K562 (cell line): ENCODE measurements around the gene CREB3L4. TPM values are rescaled to one million over a fixed set of nuclear protein-coding genes. Genes with fewer than 3 reads are reported as not detected.

ENCODE experiments used
- ARID2 ChIP-seq: fragments of 450-650 bp; IDR thresholded peaks from 2 replicates; pipeline ENCODE4 v1.6.1; 2017; ENCODE audit warnings: antibody characterized with exemption, mild to moderate bottlenecking
- CHD1 ChIP-seq: fragments of 200-600 bp; sonication (generic); IDR thresholded peaks from one replicate; pipeline ENCODE4 v1.6.1; 2012; ENCODE audit warnings: mild to moderate bottlenecking, moderate library complexity, low read length, inconsistent platforms
- CREM ChIP-seq: IDR thresholded peaks from 2 replicates; pipeline ENCODE4 v1.6.1; 2014; ENCODE audit warnings: antibody characterized with exemption, low read depth
- IRF2 ChIP-seq: sonication (generic); formaldehyde crosslinking; IDR thresholded peaks from 2 replicates; pipeline ENCODE4 v1.8.1; 2022; ENCODE audit warnings: mild to moderate bottlenecking, missing genetic modification reagents
- JUNB ChIP-seq: fragments of 450-650 bp; formaldehyde crosslinking; conservative IDR thresholded peaks from 2 replicates; pipeline ENCODE4 v1.4.0; 2020; ENCODE audit warnings: mild to moderate bottlenecking
- KLF1 ChIP-seq: fragments of 450-650 bp; IDR thresholded peaks from 2 replicates; pipeline ENCODE4 v1.6.1; 2016; ENCODE audit warnings: missing genetic modification characterization, missing compliant biosample characterization
- RBBP5 ChIP-seq: fragments of 200-600 bp; sonication (generic); IDR thresholded peaks from 2 replicates; pipeline ENCODE4 v1.6.1; 2012; ENCODE audit warnings: borderline replicate concordance, mild to moderate bottlenecking, low read length, control low read depth, inconsistent platforms; ENCODE audit not compliant: insufficient read depth, poor library complexity, severe bottlenecking
- TEAD1 ChIP-seq, 2 experiments: fragments of 450-650 bp in 1 of 2; sonication (generic) in 1 of 2; formaldehyde crosslinking; IDR thresholded peaks; 2 replicates each; pipeline versions ENCODE4 v1.4.0 to v1.8.0; 2020 to 2022; ENCODE audit warnings: mild to moderate bottlenecking in 2 of 2, missing genetic modification reagents in 1 of 2
- YBX1 ChIP-seq: fragments of 450-650 bp; IDR thresholded peaks from 2 replicates; pipeline ENCODE4 v1.7.1; 2016; ENCODE audit warnings: mild to moderate bottlenecking
- ZNF311 ChIP-seq: fragments of 250-450 bp; sonication (Bioruptor Pico); IDR thresholded peaks from 2 replicates; pipeline ENCODE4 v1.4.0; 2020; ENCODE audit warnings: mild to moderate bottlenecking, moderate library complexity
- ZNF695 ChIP-seq: fragments of 450-650 bp; formaldehyde crosslinking; IDR thresholded peaks from 2 replicates; pipeline ENCODE4 v1.4.0; 2020; ENCODE audit warnings: mild to moderate bottlenecking, moderate library complexity
- ZNF780A ChIP-seq: fragments of 250-450 bp; sonication (Bioruptor Pico); IDR thresholded peaks from 2 replicates; pipeline ENCODE4 v1.5.0; 2021; ENCODE audit warnings: mild to moderate bottlenecking
- polyA plus RNA-seq, 8 experiments: library from polyadenylated mRNA; depleted of rRNA in 4 of 8; stranded (reverse) in 5 of 8; unstranded in 3 of 8; fragments of >200 nt; fragmentation: Nextera tagmentation in 2 of 8; fragmentation: Illumina TruSeq in 1 of 8; extraction: Ambion mirVana in 2 of 8; extraction: Trizol in 1 of 8; gene quantifications; 2 replicates each; pipeline versions ENCODE4 v1.2.1 to v1.2.3, GENCODE V29; 2011 to 2014; ENCODE audit warnings: inconsistent platforms in 1 of 8, missing spikeins in 1 of 8
- total RNA-seq, 7 experiments: library from RNA; depleted of rRNA in 6 of 7; stranded (reverse); fragments of >200 nt in 6 of 7; fragmentation: Illumina TruSeq in 2 of 7; extraction: Trizol in 2 of 7; gene quantifications; 2 replicates each; pipeline versions ENCODE4 v1.2.1 to v1.2.3, GENCODE V29; 2011 to 2021; ENCODE audit warnings: low replicate concordance in 1 of 7
- TF ChIP-seq, protein P1 (sequence below): fragments of 250-450 bp; sonication (Bioruptor Pico); IDR thresholded peaks from 2 replicates; pipeline ENCODE4 v1.4.0; 2020
- TF ChIP-seq, protein P2 (sequence below): sonication (generic); formaldehyde crosslinking; IDR thresholded peaks from 2 replicates; pipeline ENCODE4 v1.8.0; 2022; ENCODE audit warnings: mild to moderate bottlenecking, missing genetic modification reagents
- TF ChIP-seq, protein P3 (sequence below): fragments of 250-450 bp; sonication (Bioruptor Pico); IDR thresholded peaks from 2 replicates; pipeline ENCODE4 v1.4.0; 2020; ENCODE audit warnings: mild to moderate bottlenecking, moderate library complexity
- TF ChIP-seq, protein P4 (sequence below): fragments of 450-650 bp; IDR thresholded peaks from 2 replicates; pipeline ENCODE4 v1.6.1; 2016; ENCODE audit warnings: mild to moderate bottlenecking
- TF ChIP-seq, protein P5 (sequence below): sonication (generic); formaldehyde crosslinking; IDR thresholded peaks from 2 replicates; pipeline ENCODE4 v1.8.0; 2022; ENCODE audit warnings: mild to moderate bottlenecking, missing genetic modification reagents, borderline replicate concordance

CREB3L4 gene
- total and polyA plus RNA-seq, 9 of the 15 experiments (the other 6 are each of a cell fraction or from before 2014, with no cell fraction given) = 9.9 to 18.6 (median 13.9) TPM

DNA sequence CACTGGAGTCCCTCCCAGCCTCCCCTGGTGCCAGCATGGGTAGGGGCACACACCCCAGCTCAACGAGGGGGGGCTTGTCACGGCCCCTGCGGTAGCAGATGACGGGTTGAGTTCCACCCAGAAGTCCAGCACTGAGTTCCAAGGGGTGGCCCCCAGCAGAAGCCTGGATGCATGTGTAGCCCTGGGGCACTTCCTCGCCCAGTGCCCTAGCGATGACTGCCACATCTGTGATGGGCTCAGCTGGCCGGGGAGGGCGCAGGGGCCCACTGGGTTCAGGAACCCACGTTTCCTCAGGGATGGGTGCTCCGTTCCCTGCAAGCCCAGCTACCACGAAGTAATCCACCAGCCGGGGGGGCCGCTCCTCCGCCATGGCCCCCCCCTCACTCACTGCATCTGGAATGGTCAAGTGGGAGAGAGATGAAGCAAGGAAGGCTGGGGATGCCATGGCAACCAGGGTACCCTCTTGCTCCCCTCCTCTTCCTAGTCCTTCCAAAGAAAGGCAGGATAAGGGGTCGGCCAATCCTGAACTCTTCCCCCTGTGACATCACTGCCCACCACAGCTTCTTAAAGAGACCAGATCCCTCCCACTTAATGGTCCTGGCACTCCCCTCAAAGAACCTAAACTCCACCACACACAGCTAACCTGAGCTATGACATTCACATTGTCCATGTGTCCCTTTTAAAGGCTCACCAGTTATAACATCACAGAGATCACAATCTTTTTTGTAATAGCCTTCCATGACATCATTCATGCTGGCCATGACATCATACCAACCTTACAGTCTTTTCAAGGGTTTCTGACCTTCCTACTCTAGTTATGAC, 23.5 kb upstream of the CREB3L4 start (continued):
- TF ChIP-seq ARID2 (no peak), JUNB (CRISPR knock-in tag) (peak; percentile 74; the same call in 1 of the 2 replicates), IRF2 (0 out of 2 replicates have a peak, but pooled peaks have one; percentile 37), YBX1 (no peak), ZNF695 (no peak), KLF1 (tag) (no peak), CREM (peak; percentile 91), ZNF311 (no peak), ZNF780A (CRISPR knock-in tag) (no peak), TEAD1 (CRISPR knock-in tag; IDR thresholded peaks at IDR 0.05) (0 out of 4 replicates have a peak, but pooled peaks of 1 of the 2 experiments have one; percentile 14), RBBP5 (no peak), CHD1 (no peak)
- TF ChIP-seq, protein P1, sequence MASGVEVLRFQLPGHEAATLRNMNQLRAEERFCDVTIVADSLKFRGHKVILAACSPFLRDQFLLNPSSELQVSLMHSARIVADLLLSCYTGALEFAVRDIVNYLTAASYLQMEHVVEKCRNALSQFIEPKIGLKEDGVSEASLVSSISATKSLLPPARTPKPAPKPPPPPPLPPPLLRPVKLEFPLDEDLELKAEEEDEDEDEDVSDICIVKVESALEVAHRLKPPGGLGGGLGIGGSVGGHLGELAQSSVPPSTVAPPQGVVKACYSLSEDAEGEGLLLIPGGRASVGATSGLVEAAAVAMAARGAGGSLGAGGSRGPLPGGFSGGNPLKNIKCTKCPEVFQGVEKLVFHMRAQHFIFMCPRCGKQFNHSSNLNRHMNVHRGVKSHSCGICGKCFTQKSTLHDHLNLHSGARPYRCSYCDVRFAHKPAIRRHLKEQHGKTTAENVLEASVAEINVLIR (CRISPR knock-in tag) = peak; percentile 58; the same call in 1 of the 2 replicates
- TF ChIP-seq, protein P2, sequence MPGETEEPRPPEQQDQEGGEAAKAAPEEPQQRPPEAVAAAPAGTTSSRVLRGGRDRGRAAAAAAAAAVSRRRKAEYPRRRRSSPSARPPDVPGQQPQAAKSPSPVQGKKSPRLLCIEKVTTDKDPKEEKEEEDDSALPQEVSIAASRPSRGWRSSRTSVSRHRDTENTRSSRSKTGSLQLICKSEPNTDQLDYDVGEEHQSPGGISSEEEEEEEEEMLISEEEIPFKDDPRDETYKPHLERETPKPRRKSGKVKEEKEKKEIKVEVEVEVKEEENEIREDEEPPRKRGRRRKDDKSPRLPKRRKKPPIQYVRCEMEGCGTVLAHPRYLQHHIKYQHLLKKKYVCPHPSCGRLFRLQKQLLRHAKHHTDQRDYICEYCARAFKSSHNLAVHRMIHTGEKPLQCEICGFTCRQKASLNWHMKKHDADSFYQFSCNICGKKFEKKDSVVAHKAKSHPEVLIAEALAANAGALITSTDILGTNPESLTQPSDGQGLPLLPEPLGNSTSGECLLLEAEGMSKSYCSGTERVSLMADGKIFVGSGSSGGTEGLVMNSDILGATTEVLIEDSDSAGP (CRISPR knock-in tag) = 0 out of 2 replicates have a peak, but pooled peaks have one; percentile 13
- TF ChIP-seq, protein P3, sequence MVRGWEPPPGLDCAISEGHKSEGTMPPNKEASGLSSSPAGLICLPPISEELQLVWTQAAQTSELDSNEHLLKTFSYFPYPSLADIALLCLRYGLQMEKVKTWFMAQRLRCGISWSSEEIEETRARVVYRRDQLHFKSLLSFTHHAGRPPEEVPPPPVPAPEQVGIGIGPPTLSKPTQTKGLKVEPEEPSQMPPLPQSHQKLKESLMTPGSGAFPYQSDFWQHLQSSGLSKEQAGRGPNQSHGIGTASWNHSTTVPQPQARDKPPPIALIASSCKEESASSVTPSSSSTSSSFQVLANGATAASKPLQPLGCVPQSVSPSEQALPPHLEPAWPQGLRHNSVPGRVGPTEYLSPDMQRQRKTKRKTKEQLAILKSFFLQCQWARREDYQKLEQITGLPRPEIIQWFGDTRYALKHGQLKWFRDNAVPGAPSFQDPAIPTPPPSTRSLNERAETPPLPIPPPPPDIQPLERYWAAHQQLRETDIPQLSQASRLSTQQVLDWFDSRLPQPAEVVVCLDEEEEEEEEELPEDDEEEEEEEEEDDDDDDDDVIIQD = no peak
- TF ChIP-seq, protein P4, sequence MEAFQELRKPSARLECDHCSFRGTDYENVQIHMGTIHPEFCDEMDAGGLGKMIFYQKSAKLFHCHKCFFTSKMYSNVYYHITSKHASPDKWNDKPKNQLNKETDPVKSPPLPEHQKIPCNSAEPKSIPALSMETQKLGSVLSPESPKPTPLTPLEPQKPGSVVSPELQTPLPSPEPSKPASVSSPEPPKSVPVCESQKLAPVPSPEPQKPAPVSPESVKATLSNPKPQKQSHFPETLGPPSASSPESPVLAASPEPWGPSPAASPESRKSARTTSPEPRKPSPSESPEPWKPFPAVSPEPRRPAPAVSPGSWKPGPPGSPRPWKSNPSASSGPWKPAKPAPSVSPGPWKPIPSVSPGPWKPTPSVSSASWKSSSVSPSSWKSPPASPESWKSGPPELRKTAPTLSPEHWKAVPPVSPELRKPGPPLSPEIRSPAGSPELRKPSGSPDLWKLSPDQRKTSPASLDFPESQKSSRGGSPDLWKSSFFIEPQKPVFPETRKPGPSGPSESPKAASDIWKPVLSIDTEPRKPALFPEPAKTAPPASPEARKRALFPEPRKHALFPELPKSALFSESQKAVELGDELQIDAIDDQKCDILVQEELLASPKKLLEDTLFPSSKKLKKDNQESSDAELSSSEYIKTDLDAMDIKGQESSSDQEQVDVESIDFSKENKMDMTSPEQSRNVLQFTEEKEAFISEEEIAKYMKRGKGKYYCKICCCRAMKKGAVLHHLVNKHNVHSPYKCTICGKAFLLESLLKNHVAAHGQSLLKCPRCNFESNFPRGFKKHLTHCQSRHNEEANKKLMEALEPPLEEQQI = no peak
- TF ChIP-seq, protein P5, sequence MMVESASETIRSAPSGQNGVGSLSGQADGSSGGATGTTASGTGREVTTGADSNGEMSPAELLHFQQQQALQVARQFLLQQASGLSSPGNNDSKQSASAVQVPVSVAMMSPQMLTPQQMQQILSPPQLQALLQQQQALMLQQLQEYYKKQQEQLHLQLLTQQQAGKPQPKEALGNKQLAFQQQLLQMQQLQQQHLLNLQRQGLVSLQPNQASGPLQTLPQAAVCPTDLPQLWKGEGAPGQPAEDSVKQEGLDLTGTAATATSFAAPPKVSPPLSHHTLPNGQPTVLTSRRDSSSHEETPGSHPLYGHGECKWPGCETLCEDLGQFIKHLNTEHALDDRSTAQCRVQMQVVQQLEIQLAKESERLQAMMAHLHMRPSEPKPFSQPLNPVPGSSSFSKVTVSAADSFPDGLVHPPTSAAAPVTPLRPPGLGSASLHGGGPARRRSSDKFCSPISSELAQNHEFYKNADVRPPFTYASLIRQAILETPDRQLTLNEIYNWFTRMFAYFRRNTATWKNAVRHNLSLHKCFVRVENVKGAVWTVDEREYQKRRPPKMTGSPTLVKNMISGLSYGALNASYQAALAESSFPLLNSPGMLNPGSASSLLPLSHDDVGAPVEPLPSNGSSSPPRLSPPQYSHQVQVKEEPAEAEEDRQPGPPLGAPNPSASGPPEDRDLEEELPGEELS (CRISPR knock-in tag) = no peak
